ENCODE data around the gene RPN2.

- no peak for TF ChIP-seq CTCF (IDR thresholded peaks at IDR 0.05)
- no peak for TF ChIP-seq EZH2 (IDR thresholded peaks at IDR 0.05; ENCODE audit: borderline replicate concordance, insufficient read depth, low read depth, low read length, poor library complexity, severe bottlenecking)
These were observed 70.2 kb downstream of the RPN2 start for GRCh38 chr20:37249304-37249703.

All from B cell (primary cell).